Smooth muscle cell (in vitro differentiated cells): ENCODE results near the gene ARF3. TPM values are rescaled to one million over a fixed set of nuclear protein-coding genes. Genes with fewer than 3 reads are reported as not detected.

ENCODE experiments used
- DNase-seq: peaks from one replicate; lab custom pipeline; 2025; ENCODE audit not compliant: unreplicated experiment; lab: John Stamatoyannopoulos, UW
- H2AFZ ChIP-seq: fragments of 200-600 bp; sonication (generic); 2 replicates; pipeline ENCODE4 v1.6.0; 2016; ENCODE audit warnings: antibody characterized with exemption, low read depth, mild to moderate bottlenecking
- H3F3A ChIP-seq: fragments of 200-600 bp; sonication (generic); 2 replicates; pipeline ENCODE4 v1.6.0; 2017; ENCODE audit warnings: antibody characterized with exemption, low read depth
- H3K27ac ChIP-seq: fragments of 200-600 bp; sonication (generic); 2 replicates; pipeline ENCODE4 v1.5.1; 2016; ENCODE audit warnings: low read depth, mild to moderate bottlenecking
- H3K27me3 ChIP-seq: fragments of 200-600 bp; sonication (generic); 2 replicates; pipeline ENCODE4 v1.6.1; 2016; ENCODE audit warnings: low read depth, mild to moderate bottlenecking
- H3K36me3 ChIP-seq: fragments of 200-600 bp; sonication (generic); 2 replicates; pipeline ENCODE4 v1.5.1; 2016; ENCODE audit warnings: low read depth
- H3K4me1 ChIP-seq: fragments of 200-600 bp; sonication (generic); 2 replicates; pipeline ENCODE4 v1.5.1; 2016; ENCODE audit warnings: low read depth
- H3K4me2 ChIP-seq: fragments of 200-600 bp; sonication (generic); 2 replicates; pipeline ENCODE4 v1.6.0; 2016; ENCODE audit warnings: mild to moderate bottlenecking
- H3K4me3 ChIP-seq: fragments of 200-600 bp; sonication (generic); 2 replicates; pipeline ENCODE4 v1.5.1; 2016; ENCODE audit warnings: mild to moderate bottlenecking
- H3K79me2 ChIP-seq: fragments of 200-600 bp; sonication (generic); 2 replicates; pipeline ENCODE4 v1.6.0; 2016; ENCODE audit warnings: low read depth, mild to moderate bottlenecking
- H3K9ac ChIP-seq: fragments of 200-600 bp; sonication (generic); 2 replicates; pipeline ENCODE4 v1.6.0; 2016; ENCODE audit warnings: low read depth
- H3K9me3 ChIP-seq: fragments of 200-600 bp; sonication (generic); replicated peaks from 2 replicates; pipeline ENCODE4 v1.5.1; 2016; ENCODE audit warnings: low read depth
- H4K20me1 ChIP-seq: fragments of 200-600 bp; sonication (generic); 2 replicates; pipeline ENCODE4 v1.6.0; 2016; ENCODE audit warnings: low read depth
- WGBS: methylation state at CpG from one replicate; pipeline ENCODE4 v1.1.7; 2016; ENCODE audit warnings: low lambda C conversion rate; 5-methylcytosine and 5-hydroxymethylcytosine counted together
- polyA plus RNA-seq: library from polyadenylated mRNA; unstranded; fragments of >200 nt; fragmentation: Nextera tagmentation; extraction: Ambion mirVana; gene quantifications from 2 replicates; pipeline ENCODE4 v1.2.1, GENCODE V29; 2016
- total RNA-seq: library from RNA; depleted of rRNA; stranded (reverse); fragments of >200 nt; gene quantifications from 2 replicates; pipeline ENCODE4 v1.2.3, GENCODE V29; 2014
- TF ChIP-seq, protein P1 (sequence below): fragments of 200-600 bp; sonication (generic); IDR thresholded peaks from 2 replicates; pipeline ENCODE4 v1.5.1; 2017; ENCODE audit warnings: borderline replicate concordance, mild to moderate bottlenecking, antibody characterized with exemption; ENCODE audit not compliant: insufficient read depth, poor library complexity, severe bottlenecking

The ARF3 gene
- total and polyA plus RNA-seq, 2 experiments from 2014 or later: 59.9 to 67.7 TPM

DNA sequence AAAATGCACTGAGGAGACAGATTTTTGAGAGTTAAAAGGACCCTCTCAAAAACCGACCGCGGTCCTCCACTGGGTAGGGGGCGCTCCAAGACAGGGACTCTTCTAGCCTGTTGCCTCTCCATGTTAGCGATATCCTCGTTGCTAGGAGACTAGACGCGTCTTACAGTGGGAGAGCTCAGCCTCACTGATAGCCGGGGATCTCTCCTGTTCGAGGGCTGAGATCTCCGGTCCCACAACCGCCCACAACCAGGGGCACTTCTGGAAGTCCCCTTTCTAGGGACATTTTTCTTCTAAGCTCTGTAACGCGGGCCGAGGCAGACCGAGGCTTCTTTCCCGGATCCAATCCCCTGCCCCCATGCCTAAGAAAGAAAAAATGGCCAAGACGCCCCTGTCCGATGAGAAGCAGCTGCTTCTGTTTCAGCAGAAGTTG is 53.3 kb downstream of the ARF3 start:
- no peaks in the 10 kb centered on the region for H3F3A ChIP-seq
- no peaks in the 10 kb centered on the region for H3K4me1 ChIP-seq
- TF ChIP-seq, protein P1, sequence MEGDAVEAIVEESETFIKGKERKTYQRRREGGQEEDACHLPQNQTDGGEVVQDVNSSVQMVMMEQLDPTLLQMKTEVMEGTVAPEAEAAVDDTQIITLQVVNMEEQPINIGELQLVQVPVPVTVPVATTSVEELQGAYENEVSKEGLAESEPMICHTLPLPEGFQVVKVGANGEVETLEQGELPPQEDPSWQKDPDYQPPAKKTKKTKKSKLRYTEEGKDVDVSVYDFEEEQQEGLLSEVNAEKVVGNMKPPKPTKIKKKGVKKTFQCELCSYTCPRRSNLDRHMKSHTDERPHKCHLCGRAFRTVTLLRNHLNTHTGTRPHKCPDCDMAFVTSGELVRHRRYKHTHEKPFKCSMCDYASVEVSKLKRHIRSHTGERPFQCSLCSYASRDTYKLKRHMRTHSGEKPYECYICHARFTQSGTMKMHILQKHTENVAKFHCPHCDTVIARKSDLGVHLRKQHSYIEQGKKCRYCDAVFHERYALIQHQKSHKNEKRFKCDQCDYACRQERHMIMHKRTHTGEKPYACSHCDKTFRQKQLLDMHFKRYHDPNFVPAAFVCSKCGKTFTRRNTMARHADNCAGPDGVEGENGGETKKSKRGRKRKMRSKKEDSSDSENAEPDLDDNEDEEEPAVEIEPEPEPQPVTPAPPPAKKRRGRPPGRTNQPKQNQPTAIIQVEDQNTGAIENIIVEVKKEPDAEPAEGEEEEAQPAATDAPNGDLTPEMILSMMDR: peak; percentile 72
- H3K4me2 ChIP-seq: peak overlapping the region; percentile 86
- H4K20me1 ChIP-seq: no peaks in the 10 kb centered on the region
- H3K9ac ChIP-seq: peak overlapping the region; percentile 63
- H3K36me3 ChIP-seq: no peaks in the 10 kb centered on the region
- WGBS: 4% methylated on average over 19 of the region's 19 CpGs
- no peaks in the 10 kb centered on the region for H3K79me2 ChIP-seq
- H3K27me3 ChIP-seq: no peaks in the 10 kb centered on the region
- peak overlapping the region; percentile 30 for H3K27ac ChIP-seq
- peak overlapping the region; percentile 55 for H3K4me3 ChIP-seq
- peak; percentile 18 for DNase-seq
- no peaks in the 10 kb centered on the region for H3K9me3 ChIP-seq
- peak overlapping the region; percentile 66 for H2AFZ ChIP-seq

- TF ChIP-seq, protein P1: no peak
- H3K27ac ChIP-seq: no peak overlapping the region
- H3K9ac ChIP-seq: no peak overlapping the region
- H3F3A ChIP-seq: no peaks in the 10 kb centered on the region
- no peak for DNase-seq
- peak overlapping the region; percentile 86 for H3K4me2 ChIP-seq
- WGBS: 74% methylated on average over 20 of the region's 20 CpGs
- no peaks in the 10 kb centered on the region for H3K4me1 ChIP-seq
- peaks cover 3% of the 10 kb centered on the region for H3K27me3 ChIP-seq
- no peaks in the 10 kb centered on the region for H3K9me3 ChIP-seq
- no peaks in the 10 kb centered on the region for H3K79me2 ChIP-seq
- H2AFZ ChIP-seq: no peak overlapping the region
- H3K36me3 ChIP-seq: no peaks in the 10 kb centered on the region
- no peaks in the 10 kb centered on the region for H4K20me1 ChIP-seq
- H3K4me3 ChIP-seq: peak overlapping the region; percentile 55
These were observed 53.8 kb downstream of the ARF3 start for GRCh38 chr12:48903363-48903981.

DNA sequence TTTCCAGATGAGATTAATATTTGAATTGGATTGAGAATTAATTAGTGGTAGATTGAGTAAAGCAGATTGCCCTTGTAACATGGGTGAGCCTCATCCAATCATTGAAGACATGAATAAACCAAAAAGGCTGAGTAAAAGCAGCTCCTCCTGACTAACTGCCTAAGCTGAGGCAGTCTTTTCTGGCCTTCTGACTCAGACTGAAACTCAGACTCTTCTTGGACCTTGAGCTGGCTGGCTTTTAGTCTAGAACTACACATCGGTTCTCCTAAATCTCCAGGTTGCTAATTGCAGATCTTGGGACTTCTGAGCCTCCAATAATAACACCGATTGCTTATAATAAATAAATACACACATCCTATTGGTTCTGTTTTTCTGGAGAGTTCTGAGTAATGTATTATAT is 56.0 kb downstream of the ARF3 start:
- Histone ChIP-seq H3K4me1 (no peaks in the 10 kb centered on the region), H3K9me3 (no peaks in the 10 kb centered on the region), H3K36me3 (no peaks in the 10 kb centered on the region), H3K27ac (no peak overlapping the region), H4K20me1 (no peaks in the 10 kb centered on the region), H3K79me2 (no peaks in the 10 kb centered on the region), H2AFZ (no peak overlapping the region), H3F3A (no peaks in the 10 kb centered on the region), H3K4me2 (no peak overlapping the region), H3K9ac (no peak overlapping the region), H3K4me3 (no peak overlapping the region), H3K27me3 (peaks cover 11% of the 10 kb centered on the region)
- WGBS: 86% methylated on average over 2 of the region's 2 CpGs
- TF ChIP-seq, protein P1: no peak
- no peak for DNase-seq

- Histone ChIP-seq H3K4me3 (no peak overlapping the region), H4K20me1 (no peaks in the 10 kb centered on the region), H3K36me3 (no peaks in the 10 kb centered on the region), H3K79me2 (no peaks in the 10 kb centered on the region), H3K9me3 (no peaks in the 10 kb centered on the region), H3K27me3 (peaks cover 11% of the 10 kb centered on the region), H3K4me2 (no peak overlapping the region), H3F3A (no peaks in the 10 kb centered on the region), H3K9ac (no peak overlapping the region), H3K4me1 (no peaks in the 10 kb centered on the region), H2AFZ (no peak overlapping the region), H3K27ac (no peak overlapping the region)
- TF ChIP-seq, protein P1: no peak
- 73% methylated on average over 2 of the region's 2 CpGs for WGBS
- DNase-seq: no peak
These were observed 57.6 kb downstream of the ARF3 start for GRCh38 chr12:48899651-48900050.
